Natural killer cell (primary cell): Measurements from ENCODE around the gene GNPAT. TPM values are rescaled to one million over a fixed set of nuclear protein-coding genes. Genes with fewer than 3 reads are reported as not detected.

ENCODE experiments used
- ATAC-seq, 3 donors: fragments of 150-1000 bp in 2 of 3; fragments of 200-7000 bp in 1 of 3; cut with Tn5 transposase; 1 replicate in 1 of 3; 2 replicates in 2 of 3; pipeline ENCODE4 v1.10.0; 2021; ENCODE audit warnings: mild to moderate bottlenecking in 2 of 3, moderate library complexity in 2 of 3
- DNase-seq, 2 donors: peaks; one replicate each; pipeline versions ENCODE4 v3.0.0 to v3.0.0-alpha.2; 2013 to 2021; ENCODE audit warnings: mixed read lengths in 1 of 2
- H3K27ac ChIP-seq: one replicate; pipeline ENCODE4 v1.5.1; 2013; ENCODE audit warnings: mild to moderate bottlenecking, low read length
- H3K27me3 ChIP-seq: one replicate; pipeline ENCODE4 v1.6.1; 2013; ENCODE audit warnings: low read length; ENCODE audit not compliant: control insufficient read depth, insufficient read depth
- H3K36me3 ChIP-seq: one replicate; pipeline ENCODE4 v1.6.1; 2013; ENCODE audit warnings: low read length; ENCODE audit not compliant: control insufficient read depth, insufficient read depth
- H3K4me1 ChIP-seq: one replicate; pipeline ENCODE4 v1.6.1; 2013; ENCODE audit warnings: low read length; ENCODE audit not compliant: control insufficient read depth, insufficient read depth
- H3K4me3 ChIP-seq: one replicate; pipeline ENCODE4 v1.5.1; 2013; ENCODE audit warnings: low read length
- H3K9me3 ChIP-seq: one replicate; pipeline ENCODE4 v1.6.1; 2013; ENCODE audit warnings: low read length; ENCODE audit not compliant: control insufficient read depth, insufficient read depth
- H3K27ac Mint-ChIP-seq, 2 donors: one replicate each; pipeline ENCODE4 v1.8.0; 2022; ENCODE audit warnings: mild to moderate bottlenecking in 2 of 2, mixed read lengths in 2 of 2, moderate library complexity in 1 of 2
- H3K27me3 Mint-ChIP-seq, 2 donors: one replicate each; pipeline ENCODE4 v1.8.0; 2022; ENCODE audit warnings: low read depth in 2 of 2, mixed read lengths in 2 of 2
- H3K36me3 Mint-ChIP-seq: one replicate; pipeline ENCODE4 v1.8.0; 2022; ENCODE audit warnings: mixed read lengths
- H3K4me1 Mint-ChIP-seq, 2 donors: one replicate each; pipeline ENCODE4 v1.8.0; 2022; ENCODE audit warnings: mixed read lengths in 2 of 2
- H3K4me3 Mint-ChIP-seq: one replicate; pipeline ENCODE4 v1.8.0; 2022; ENCODE audit warnings: mild to moderate bottlenecking, moderate library complexity, mixed read lengths
- H3K9me3 Mint-ChIP-seq, 2 donors: one replicate each; pipeline ENCODE4 v1.8.0; 2022; ENCODE audit warnings: mixed read lengths in 2 of 2
- CTCF ChIP-seq: fragments of 200-600 bp; IDR thresholded peaks from one replicate; pipeline ENCODE4 v1.8.0; 2022; ENCODE audit warnings: antibody characterized with exemption
- WGBS: methylation state at CpG from one replicate; pipeline ENCODE4 v1.1.7; 2013; ENCODE audit warnings: missing lambda C conversion rate; ENCODE audit not compliant: insufficient coverage; 5-methylcytosine and 5-hydroxymethylcytosine counted together
- intact Hi-C: fragments of 100-400 bp; cut with micrococcal nuclease; formaldehyde crosslinking; loops from one replicate; pipeline ENCODE4 v1.14.2; 2022
- total RNA-seq, 4 donors: library from RNA; stranded (reverse); fragments of 120-200 nt in 1 of 4; gene quantifications; one replicate each; pipeline versions ENCODE4 v1.2.3 to v1.2.4, GENCODE V29; 2013 to 2022

Gene GNPAT
- total RNA-seq, 3 donors from 2014 or later (not counting 1 experiment from before 2014, with no cell fraction given): 20.5 to 29.3 (median 23.1) TPM

- Mint-ChIP-seq H3K27ac (peak overlapping the region in 1 of 2 donors; percentile 13), H3K4me3 (no peak overlapping the region), H3K4me1 (no peaks in the 10 kb centered on the region), H3K9me3 (no peaks in the 10 kb centered on the region), H3K27me3 (no peaks in the 10 kb centered on the region), H3K36me3 (peaks cover 40% of the 10 kb centered on the region)
- H3K4me1 ChIP-seq: no peaks in the 10 kb centered on the region
- intact Hi-C loops: no loop called here
- H3K4me3 ChIP-seq: no peak overlapping the region
- H3K27ac ChIP-seq: no peak overlapping the region
- no peak for DNase-seq
- WGBS: 90% methylated on average over 8 of the region's 8 CpGs
- peaks cover 62% of the 10 kb centered on the region for H3K36me3 ChIP-seq
- TF ChIP-seq CTCF: no peak
- no peak for ATAC-seq
- H3K9me3 ChIP-seq: no peaks in the 10 kb centered on the region
- H3K27me3 ChIP-seq: no peaks in the 10 kb centered on the region
Observed at GRCh38 chr1:231274119-231274825, 33.3 kb downstream of the GNPAT start.

- H3K4me1 Mint-ChIP-seq: no peaks in the 10 kb centered on the region
Observed at GRCh38 chr1:231278100-231278790, 37.2 kb downstream of the GNPAT start.

GRCh38 chr1:231279081-231279480 lies 38.1 kb downstream of the GNPAT start:
- no peak overlapping the region for H3K27ac Mint-ChIP-seq
- intact Hi-C loops: no loop called here
- peaks cover 29% of the 10 kb centered on the region for H3K36me3 Mint-ChIP-seq
- no peaks in the 10 kb centered on the region for H3K27me3 ChIP-seq
- no peak overlapping the region for H3K4me3 ChIP-seq
- WGBS: no CpG with 5 or more reads among the region's 1 CpG
- no peaks in the 10 kb centered on the region for H3K9me3 ChIP-seq
- no peak overlapping the region for H3K4me3 Mint-ChIP-seq
- no peak for TF ChIP-seq CTCF
- no peak overlapping the region for H3K27ac ChIP-seq
- H3K27me3 Mint-ChIP-seq: no peaks in the 10 kb centered on the region
- H3K36me3 ChIP-seq: peaks cover 37% of the 10 kb centered on the region
- DNase-seq: no peak
- H3K4me1 Mint-ChIP-seq: no peaks in the 10 kb centered on the region
- H3K9me3 Mint-ChIP-seq: no peaks in the 10 kb centered on the region
- ATAC-seq: no peak
- no peaks in the 10 kb centered on the region for H3K4me1 ChIP-seq

More at GRCh38 chr1:231278100-231278790, 37.2 kb downstream of the GNPAT start:
- H3K4me3 Mint-ChIP-seq: no peak overlapping the region
- peaks cover 30% of the 10 kb centered on the region for H3K36me3 Mint-ChIP-seq
- no peak overlapping the region for H3K27ac ChIP-seq
- intact Hi-C loops: no loop called here
- no peaks in the 10 kb centered on the region for H3K9me3 ChIP-seq
- WGBS: 96% methylated on average over 9 of the region's 9 CpGs
- no peaks in the 10 kb centered on the region for H3K27me3 Mint-ChIP-seq
- H3K4me3 ChIP-seq: no peak overlapping the region
- DNase-seq (no peak), ATAC-seq (no peak)
- H3K9me3 Mint-ChIP-seq: no peaks in the 10 kb centered on the region
- H3K36me3 ChIP-seq: peaks cover 42% of the 10 kb centered on the region
- no peak overlapping the region for H3K27ac Mint-ChIP-seq
- H3K27me3 ChIP-seq: no peaks in the 10 kb centered on the region
- H3K4me1 ChIP-seq: no peaks in the 10 kb centered on the region
- no peak for TF ChIP-seq CTCF
